HFFc6 (cell line): ENCODE data around the gene ERBB4. TPM values are rescaled to one million over a fixed set of nuclear protein-coding genes. Genes with fewer than 3 reads are reported as not detected.

ENCODE experiments used
- microRNA-seq: library from miRNA; unstranded; fragments of <30 nt; microRNA quantifications from one replicate; pipeline ENCODE4, GENCODE V29; 2019
- total RNA-seq, 6 experiments: library from RNA; stranded (reverse); fragmentation: NEBNext Ultra II Directional; extraction: Animal tissue kit (Norgen Biotek cat#: 25700); gene quantifications; 2 replicates in 1 of 6; 3 replicates in 5 of 6; pipeline ENCODE4 v1.2.3, GENCODE V29; 2021

The ERBB4 gene
- total RNA-seq, 6 experiments from 2014 or later, result not detected

Small RNAs within 50 kb of the gene (microRNA-seq; reads per million reads assigned to microRNA genes)
- gene MIR548F2, result not detected
